Fibroblast of lung (primary cell): ENCODE results near the gene CRYAA.

Experiments used
- CTCF ChIP-seq, 2 donors: IDR thresholded peaks in 1 of 2; conservative IDR thresholded peaks in 1 of 2; 1 replicate in 1 of 2; 2 replicates in 1 of 2; pipeline ENCODE4 v1.5.1; 2011 to 2012; ENCODE audit warnings: low read length in 2 of 2, control low read depth in 1 of 2, inconsistent platforms in 1 of 2, low read depth in 1 of 2, mild to moderate bottlenecking in 1 of 2
- EZH2 ChIP-seq: IDR thresholded peaks from 2 replicates; pipeline ENCODE4 v1.5.1; 2012; ENCODE audit warnings: low read length, control low read depth, mild to moderate bottlenecking; ENCODE audit errors: missing control alignments

GRCh38 chr21:43198376-43198775 is 29.6 kb downstream of the CRYAA start:
- TF ChIP-seq CTCF (conservative IDR thresholded peaks at IDR 0.05 in 1 of 2, IDR thresholded peaks at IDR 0.05 in 1 of 2; ENCODE audit: low read depth in 1 of 2, low read length in 2 of 2) = no peak
- no peak for TF ChIP-seq EZH2
